Heart left ventricle (tissue), 13 donors: ENCODE measurements around the gene WNT6.

ENCODE experiments used
- POLR2A ChIP-seq, 2 donors: fragments of 450-650 bp; IDR thresholded peaks; one replicate each; pipeline ENCODE4 v1.6.1; 2017; ENCODE audit warnings: antibody characterized with exemption in 2 of 2, mild to moderate bottlenecking in 2 of 2, moderate library complexity in 2 of 2
- TF ChIP-seq, protein P1 (sequence below), 12 donors: fragments of 200-600 bp; sonication (generic) in 4 of 12; IDR thresholded peaks; one replicate each; pipeline versions ENCODE4 v1.5.0 to v1.8.0; 2018 to 2022; ENCODE audit warnings: antibody characterized with exemption in 12 of 12, mild to moderate bottlenecking in 5 of 12
- donor health status: ischemic (EF 13 %, LVEDD 7.1; RV severe dilation, severe dysfunction).
- donor health status: DM: no; HTN: yes; CAD: no.
- donor health status: DM: no; HTN: no; CAD: no.
- donor health status: ischemic (EF 25% LVEDD 6.9; RV normal size, moderate dysfunction).
- donor health status: ischemic (EF 25% LVEDD 5.7; RV mildly dilated, moderate dysfunction).
- donor health status: ischemic (EF 35%, LVEDD 5.7; RV mildly dilated, moderate dysfunction).
- donor health status: nonischemic (EF 11% LVEDD 7.7; RV severe dilation, severe dysfunction).
- donor health status: DM: yes; HTN: yes; CAD: no.
- donor health status: PGD.
- donor health status: ischemic (EF 29% LVEDD 5.4; RV normal size, mild dysfunction).
- donor health status: nonischemic (EF 23%, LVEDD 6.1; RV moderate dilation, normal function).

DNA sequence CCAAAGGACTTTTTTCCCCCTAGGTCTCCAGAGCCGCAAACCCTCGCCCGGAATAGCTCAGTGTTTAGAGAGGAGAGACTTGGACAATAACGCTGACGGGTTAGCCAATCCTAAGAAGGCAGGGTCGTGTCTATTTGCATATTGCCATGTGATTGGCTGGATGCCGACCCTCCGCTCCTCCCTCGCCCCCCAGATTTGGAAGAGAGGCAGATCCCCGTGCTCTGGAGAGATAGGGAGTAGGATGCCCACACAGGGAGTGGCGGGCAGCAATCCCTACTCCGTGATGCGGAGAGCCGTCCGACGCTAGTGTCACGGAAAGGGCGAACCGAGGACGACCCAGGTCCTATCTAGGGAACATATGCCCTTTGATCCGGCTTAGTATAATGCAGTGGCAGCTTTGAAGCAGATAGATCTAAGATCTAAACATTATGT lies 1.4 kb downstream of the WNT6 start:
- TF ChIP-seq, protein P1, sequence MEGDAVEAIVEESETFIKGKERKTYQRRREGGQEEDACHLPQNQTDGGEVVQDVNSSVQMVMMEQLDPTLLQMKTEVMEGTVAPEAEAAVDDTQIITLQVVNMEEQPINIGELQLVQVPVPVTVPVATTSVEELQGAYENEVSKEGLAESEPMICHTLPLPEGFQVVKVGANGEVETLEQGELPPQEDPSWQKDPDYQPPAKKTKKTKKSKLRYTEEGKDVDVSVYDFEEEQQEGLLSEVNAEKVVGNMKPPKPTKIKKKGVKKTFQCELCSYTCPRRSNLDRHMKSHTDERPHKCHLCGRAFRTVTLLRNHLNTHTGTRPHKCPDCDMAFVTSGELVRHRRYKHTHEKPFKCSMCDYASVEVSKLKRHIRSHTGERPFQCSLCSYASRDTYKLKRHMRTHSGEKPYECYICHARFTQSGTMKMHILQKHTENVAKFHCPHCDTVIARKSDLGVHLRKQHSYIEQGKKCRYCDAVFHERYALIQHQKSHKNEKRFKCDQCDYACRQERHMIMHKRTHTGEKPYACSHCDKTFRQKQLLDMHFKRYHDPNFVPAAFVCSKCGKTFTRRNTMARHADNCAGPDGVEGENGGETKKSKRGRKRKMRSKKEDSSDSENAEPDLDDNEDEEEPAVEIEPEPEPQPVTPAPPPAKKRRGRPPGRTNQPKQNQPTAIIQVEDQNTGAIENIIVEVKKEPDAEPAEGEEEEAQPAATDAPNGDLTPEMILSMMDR (IDR thresholded peaks at IDR 0.05), result no peak
- TF ChIP-seq POLR2A (IDR thresholded peaks at IDR 0.05), result peak in 1 of 2 donors; percentile 66
